A549 (cell line): ENCODE measurements around the gene POC1A. TPM values are rescaled to one million over a fixed set of nuclear protein-coding genes. Genes with fewer than 3 reads are reported as not detected.

Experiments
- ATAC-seq, 2 experiments: fragments of 200-7000 bp in 1 of 2; fragments of >200 bp in 1 of 2; cut with Nextera tagmentation in 1 of 2; cut with Tn5 transposase in 1 of 2; 3 replicates each; pipeline versions ENCODE4 v1.8.0 to v1.9.1; 2018 to 2020; ENCODE audit warnings: mild to moderate bottlenecking in 1 of 2, moderate library complexity in 1 of 2
- CTCF ChIA-PET: fragments of 300-600 bp; sonication (Branson Sonifier 250); formaldehyde crosslinking; extraction: SDS; loops from one replicate; lab custom pipeline; 2021; ENCODE audit warnings: antibody characterized with exemption, inconsistent platforms; lab: Yijun Ruan, JAX
- POLR2A ChIA-PET: fragments of 350-600 bp; formaldehyde crosslinking; extraction: SDS; loops from one replicate; lab custom pipeline; 2021; ENCODE audit warnings: antibody characterized with exemption, inconsistent platforms; lab: Yijun Ruan, JAX
- DNase-seq, 2 experiments: peaks; one replicate each; pipeline versions ENCODE4 v3.0.0 to v3.0.0-alpha.2; 2011 to 2016; ENCODE audit warnings: low read depth in 1 of 2, low spot score in 1 of 2
- FAIRE-seq: peaks from 2 replicates; lab custom pipeline; 2011; peaks lifted over from hg19 to GRCh38; lab: Jason Lieb, UNC
- H3K27ac ChIP-seq, 2 experiments: fragments of >200 bp; sonication (Bioruptor Twin); formaldehyde crosslinking; 3 replicates each; pipeline ENCODE4 v1.5.1; 2016 to 2017
- H3K4me1 ChIP-seq: fragments of >200 bp; sonication (Bioruptor Twin); formaldehyde crosslinking; 3 replicates; pipeline ENCODE4 v1.6.1; 2016
- H3K4me2 ChIP-seq: fragments of >200 bp; sonication (Bioruptor Twin); formaldehyde crosslinking; 3 replicates; pipeline ENCODE4 v1.6.1; 2016
- H3K4me3 ChIP-seq: fragments of >200 bp; sonication (Bioruptor Twin); formaldehyde crosslinking; 3 replicates; pipeline ENCODE4 v1.5.1; 2016
- H3K9me3 ChIP-seq: fragments of >200 bp; sonication (Bioruptor Twin); formaldehyde crosslinking; 3 replicates; pipeline ENCODE4 v1.6.1; 2016
- CBX8 ChIP-seq: fragments of 200-600 bp; sonication (generic); IDR thresholded peaks from 2 replicates; pipeline ENCODE4 v1.6.1; 2016
- CHD2 ChIP-seq: fragments of 150-350 bp; IDR thresholded peaks from 2 replicates; pipeline ENCODE4 v1.6.1; 2014; ENCODE audit warnings: low read length; ENCODE audit not compliant: partially characterized antibody
- CHD4 ChIP-seq: fragments of 200-600 bp; sonication (generic); IDR thresholded peaks from 2 replicates; pipeline ENCODE4 v1.6.1; 2016; ENCODE audit warnings: antibody characterized with exemption, mild to moderate bottlenecking, borderline replicate concordance
- EHMT2 ChIP-seq: fragments of 200-600 bp; sonication (generic); IDR thresholded peaks from 2 replicates; pipeline ENCODE4 v1.6.1; 2016; ENCODE audit warnings: antibody characterized with exemption, low read depth, mild to moderate bottlenecking, moderate library complexity
- ESRRA ChIP-seq: fragments of 150-350 bp; IDR thresholded peaks from 2 replicates; pipeline ENCODE4 v1.6.1; 2014; ENCODE audit warnings: mild to moderate bottlenecking, low read length, borderline replicate concordance
- FOSL2 ChIP-seq, 2 experiments: fragments of 450-650 bp in 1 of 2; fragments of >200 bp in 1 of 2; sonication (Bioruptor Twin) in 1 of 2; formaldehyde crosslinking; IDR thresholded peaks; 2 replicates each; pipeline versions ENCODE4 v1.5.0 to v1.6.1; 2016 to 2020; ENCODE audit warnings: mild to moderate bottlenecking in 1 of 2, moderate library complexity in 1 of 2
- HDAC2 ChIP-seq: fragments of 200-600 bp; sonication (generic); IDR thresholded peaks from 2 replicates; pipeline ENCODE4 v1.6.1; 2016
- JUNB ChIP-seq: fragments of >200 bp; sonication (Bioruptor Twin); formaldehyde crosslinking; IDR thresholded peaks from 2 replicates; pipeline ENCODE4 v1.6.1; 2016
- KDM5A ChIP-seq: fragments of 200-600 bp; sonication (generic); IDR thresholded peaks from 2 replicates; pipeline ENCODE4 v1.6.1; 2016; ENCODE audit warnings: antibody characterized with exemption, mild to moderate bottlenecking
- MAFK ChIP-seq: fragments of 450-650 bp; IDR thresholded peaks from 2 replicates; pipeline ENCODE4 v1.6.1; 2014; ENCODE audit not compliant: partially characterized antibody
- MAZ ChIP-seq: fragments of 150-350 bp; IDR thresholded peaks from 2 replicates; pipeline ENCODE4 v1.6.1; 2014; ENCODE audit warnings: antibody characterized with exemption, low read depth, low read length, borderline replicate concordance
- PHF8 ChIP-seq: fragments of 200-600 bp; sonication (generic); IDR thresholded peaks from 2 replicates; pipeline ENCODE4 v1.6.1; 2016; ENCODE audit warnings: low read depth, mild to moderate bottlenecking, antibody characterized with exemption, moderate library complexity, borderline replicate concordance
- RAD21 ChIP-seq, 2 experiments: fragments of >200 bp in 1 of 2; sonication (Bioruptor Twin) in 1 of 2; formaldehyde crosslinking in 1 of 2; IDR thresholded peaks in 1 of 2; conservative IDR thresholded peaks in 1 of 2; 2 replicates in 1 of 2; 3 replicates in 1 of 2; pipeline ENCODE4 v1.6.1; 2012 to 2018; ENCODE audit warnings: inconsistent platforms in 1 of 2
- RFX5 ChIP-seq: fragments of 450-650 bp; IDR thresholded peaks from 2 replicates; pipeline ENCODE4 v1.7.1; 2014; ENCODE audit warnings: antibody characterized with exemption, mild to moderate bottlenecking, moderate library complexity
- RNF2 ChIP-seq: fragments of 200-600 bp; sonication (generic); IDR thresholded peaks from 2 replicates; pipeline ENCODE4 v1.6.1; 2016; ENCODE audit warnings: low read depth, mild to moderate bottlenecking, antibody characterized with exemption, moderate library complexity, borderline replicate concordance
- ZFP36 ChIP-seq: fragments of 450-650 bp; IDR thresholded peaks from 2 replicates; pipeline ENCODE4 v1.6.1; 2014; ENCODE audit warnings: borderline replicate concordance; ENCODE audit not compliant: partially characterized antibody
- WGBS: methylation state at CpG from one replicate; pipeline ENCODE4 v1.1.6; 2017; ENCODE audit errors: missing lambda C conversion rate; 5-methylcytosine and 5-hydroxymethylcytosine counted together
- polyA plus RNA-seq, 4 experiments: library from polyadenylated mRNA; depleted of rRNA in 3 of 4; stranded (reverse); fragments of >200 nt; fragmentation: RNase III in 1 of 4; extraction: RNeasy Plus Mini Kit Qiagen cat#74134 plus additional on column Dnase treatment in 1 of 4; gene quantifications; 2 replicates in 3 of 4; 3 replicates in 1 of 4; pipeline ENCODE4 v1.2.3, GENCODE V29; 2011 to 2017
- TF ChIP-seq, protein P1 (sequence below): IDR thresholded peaks from 2 replicates; pipeline ENCODE4 v1.6.1; 2012
- TF ChIP-seq, protein P2 (sequence below): fragments of 200-600 bp; sonication (generic); IDR thresholded peaks from 2 replicates; pipeline ENCODE4 v1.6.1; 2016; ENCODE audit warnings: antibody characterized with exemption, mild to moderate bottlenecking, moderate library complexity
- TF ChIP-seq, protein P3 (sequence below): fragments of 450-650 bp; IDR thresholded peaks from 2 replicates; pipeline ENCODE4 v1.6.1; 2014; ENCODE audit warnings: antibody characterized with exemption
- TF ChIP-seq, protein P4 (sequence below): fragments of 150-350 bp; IDR thresholded peaks from 2 replicates; pipeline ENCODE4 v1.6.1; 2014; ENCODE audit warnings: low read depth, mild to moderate bottlenecking, low read length

Gene POC1A
- polyA plus RNA-seq, 2 of the 4 experiments (the other 2 are of a cell fraction): 9.4 to 14.1 TPM

DNA sequence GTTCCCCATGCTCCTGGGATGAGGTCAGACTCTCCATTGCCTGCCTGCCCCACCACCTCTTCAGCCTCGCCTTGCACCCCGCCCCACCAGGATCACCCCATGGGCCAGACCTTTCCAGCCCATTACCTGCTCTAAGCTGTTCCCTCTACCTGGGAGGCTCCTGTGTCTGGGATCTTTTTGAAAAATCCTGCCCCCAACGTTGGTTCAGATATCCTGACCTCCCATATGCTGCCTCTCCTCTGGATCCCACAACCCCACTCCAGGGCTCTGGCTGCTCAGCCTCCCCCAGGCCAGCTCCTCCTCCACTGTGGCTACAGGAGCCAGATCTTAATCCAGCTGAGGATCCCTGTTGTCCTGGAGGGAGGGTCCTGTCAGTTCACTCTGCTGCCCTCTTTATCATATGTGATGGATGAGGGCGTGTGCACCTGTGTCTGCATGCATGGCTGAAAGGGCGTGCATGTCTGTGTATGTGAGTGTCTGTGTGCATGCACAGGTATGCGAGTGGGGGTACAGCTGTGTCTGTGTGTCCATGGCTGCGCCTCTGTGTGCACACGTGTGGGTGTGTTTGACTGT lies 22.0 kb upstream of the POC1A start:
- CTCF ChIA-PET: interaction anchor here (1.0 to 1.9 kb wide), 2 partner anchors 43 to 44 kb away, joined by 3 to 6 read pairs; no protein-coding TSS in a partner anchor
- POLR2A ChIA-PET: no interaction called here
- FAIRE-seq: no peak
- Histone ChIP-seq H3K9me3 (no peaks in the 10 kb centered on the region), H3K27ac (no peak overlapping the region), H3K4me1 (peaks cover 10% of the 10 kb centered on the region; the same call in 2 of the 3 replicates), H3K4me3 (no peak overlapping the region), H3K4me2 (no peak overlapping the region)
- TF ChIP-seq, protein P1, sequence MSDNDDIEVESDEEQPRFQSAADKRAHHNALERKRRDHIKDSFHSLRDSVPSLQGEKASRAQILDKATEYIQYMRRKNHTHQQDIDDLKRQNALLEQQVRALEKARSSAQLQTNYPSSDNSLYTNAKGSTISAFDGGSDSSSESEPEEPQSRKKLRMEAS: no peak
- TF ChIP-seq PHF8: no peak
- TF ChIP-seq RNF2: no peak
- TF ChIP-seq RAD21 (conservative IDR thresholded peaks at IDR 0.05 in 1 of 2, IDR thresholded peaks at IDR 0.05 in 1 of 2): no peak
- no peak for TF ChIP-seq MAZ
- TF ChIP-seq JUNB: no peak
- no peak for TF ChIP-seq MAFK
- no peak for TF ChIP-seq CHD2
- TF ChIP-seq, protein P2, sequence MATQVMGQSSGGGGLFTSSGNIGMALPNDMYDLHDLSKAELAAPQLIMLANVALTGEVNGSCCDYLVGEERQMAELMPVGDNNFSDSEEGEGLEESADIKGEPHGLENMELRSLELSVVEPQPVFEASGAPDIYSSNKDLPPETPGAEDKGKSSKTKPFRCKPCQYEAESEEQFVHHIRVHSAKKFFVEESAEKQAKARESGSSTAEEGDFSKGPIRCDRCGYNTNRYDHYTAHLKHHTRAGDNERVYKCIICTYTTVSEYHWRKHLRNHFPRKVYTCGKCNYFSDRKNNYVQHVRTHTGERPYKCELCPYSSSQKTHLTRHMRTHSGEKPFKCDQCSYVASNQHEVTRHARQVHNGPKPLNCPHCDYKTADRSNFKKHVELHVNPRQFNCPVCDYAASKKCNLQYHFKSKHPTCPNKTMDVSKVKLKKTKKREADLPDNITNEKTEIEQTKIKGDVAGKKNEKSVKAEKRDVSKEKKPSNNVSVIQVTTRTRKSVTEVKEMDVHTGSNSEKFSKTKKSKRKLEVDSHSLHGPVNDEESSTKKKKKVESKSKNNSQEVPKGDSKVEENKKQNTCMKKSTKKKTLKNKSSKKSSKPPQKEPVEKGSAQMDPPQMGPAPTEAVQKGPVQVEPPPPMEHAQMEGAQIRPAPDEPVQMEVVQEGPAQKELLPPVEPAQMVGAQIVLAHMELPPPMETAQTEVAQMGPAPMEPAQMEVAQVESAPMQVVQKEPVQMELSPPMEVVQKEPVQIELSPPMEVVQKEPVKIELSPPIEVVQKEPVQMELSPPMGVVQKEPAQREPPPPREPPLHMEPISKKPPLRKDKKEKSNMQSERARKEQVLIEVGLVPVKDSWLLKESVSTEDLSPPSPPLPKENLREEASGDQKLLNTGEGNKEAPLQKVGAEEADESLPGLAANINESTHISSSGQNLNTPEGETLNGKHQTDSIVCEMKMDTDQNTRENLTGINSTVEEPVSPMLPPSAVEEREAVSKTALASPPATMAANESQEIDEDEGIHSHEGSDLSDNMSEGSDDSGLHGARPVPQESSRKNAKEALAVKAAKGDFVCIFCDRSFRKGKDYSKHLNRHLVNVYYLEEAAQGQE: no peak
- TF ChIP-seq, protein P3, sequence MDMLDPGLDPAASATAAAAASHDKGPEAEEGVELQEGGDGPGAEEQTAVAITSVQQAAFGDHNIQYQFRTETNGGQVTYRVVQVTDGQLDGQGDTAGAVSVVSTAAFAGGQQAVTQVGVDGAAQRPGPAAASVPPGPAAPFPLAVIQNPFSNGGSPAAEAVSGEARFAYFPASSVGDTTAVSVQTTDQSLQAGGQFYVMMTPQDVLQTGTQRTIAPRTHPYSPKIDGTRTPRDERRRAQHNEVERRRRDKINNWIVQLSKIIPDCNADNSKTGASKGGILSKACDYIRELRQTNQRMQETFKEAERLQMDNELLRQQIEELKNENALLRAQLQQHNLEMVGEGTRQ: no peak
- no peak for TF ChIP-seq CHD4
- TF ChIP-seq HDAC2: no peak
- TF ChIP-seq EHMT2: no peak
- TF ChIP-seq KDM5A: no peak
- no peak for TF ChIP-seq ESRRA
- no peak for TF ChIP-seq RFX5
- TF ChIP-seq, protein P4, sequence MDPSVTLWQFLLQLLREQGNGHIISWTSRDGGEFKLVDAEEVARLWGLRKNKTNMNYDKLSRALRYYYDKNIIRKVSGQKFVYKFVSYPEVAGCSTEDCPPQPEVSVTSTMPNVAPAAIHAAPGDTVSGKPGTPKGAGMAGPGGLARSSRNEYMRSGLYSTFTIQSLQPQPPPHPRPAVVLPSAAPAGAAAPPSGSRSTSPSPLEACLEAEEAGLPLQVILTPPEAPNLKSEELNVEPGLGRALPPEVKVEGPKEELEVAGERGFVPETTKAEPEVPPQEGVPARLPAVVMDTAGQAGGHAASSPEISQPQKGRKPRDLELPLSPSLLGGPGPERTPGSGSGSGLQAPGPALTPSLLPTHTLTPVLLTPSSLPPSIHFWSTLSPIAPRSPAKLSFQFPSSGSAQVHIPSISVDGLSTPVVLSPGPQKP: no peak
- no peak for TF ChIP-seq ZFP36
- TF ChIP-seq CBX8: no peak
- no peak for TF ChIP-seq FOSL2 (IDR thresholded peaks at IDR 0.05)
- TF ChIP-seq FOSL2 (CRISPR knock-in tag; IDR thresholded peaks at IDR 0.05): no peak
- WGBS: 78% methylated on average over 6 of the region's 8 CpGs
- DNase-seq: no peak
- ATAC-seq: no peak; a peak in 1 of 6 replicates
